ENCODE measurements around the gene ZNF148.

The ZNF148 gene

DNA sequence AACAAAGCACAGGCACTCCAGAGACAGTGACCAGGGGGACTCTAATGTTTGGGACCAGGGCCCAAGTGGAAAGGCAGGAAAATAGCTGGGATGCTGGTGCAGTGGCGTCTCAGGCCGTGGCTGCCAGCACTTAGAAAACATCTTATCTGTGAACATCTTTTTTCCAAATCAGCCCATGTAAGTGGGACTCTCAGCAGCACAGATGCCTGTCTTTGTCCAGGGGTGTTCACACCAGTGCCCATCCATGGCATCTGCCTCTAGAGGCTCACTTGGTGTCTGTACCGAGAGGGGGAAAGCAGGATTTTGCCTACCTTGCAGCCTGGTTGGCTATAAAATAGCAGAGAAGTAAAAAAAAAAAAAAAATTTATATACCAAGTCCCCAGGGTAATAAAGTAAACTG, 189.3 kb downstream of the ZNF148 start:
- H3K36me3 Mint-ChIP-seq (ENCODE audit: low read depth) = peaks cover 4% of the 10 kb centered on the region
- H3K27me3 Mint-ChIP-seq (ENCODE audit: low read depth, poor library complexity) = peaks cover 3% of the 10 kb centered on the region
- DNase-seq = no peak
- H3K9me3 Mint-ChIP-seq = no peaks in the 10 kb centered on the region
- no peak overlapping the region for H3K27ac Mint-ChIP-seq
- peaks cover 32% of the 10 kb centered on the region for H3K4me1 Mint-ChIP-seq
- no peak overlapping the region for H3K4me3 Mint-ChIP-seq
- TF ChIP-seq, protein P1, sequence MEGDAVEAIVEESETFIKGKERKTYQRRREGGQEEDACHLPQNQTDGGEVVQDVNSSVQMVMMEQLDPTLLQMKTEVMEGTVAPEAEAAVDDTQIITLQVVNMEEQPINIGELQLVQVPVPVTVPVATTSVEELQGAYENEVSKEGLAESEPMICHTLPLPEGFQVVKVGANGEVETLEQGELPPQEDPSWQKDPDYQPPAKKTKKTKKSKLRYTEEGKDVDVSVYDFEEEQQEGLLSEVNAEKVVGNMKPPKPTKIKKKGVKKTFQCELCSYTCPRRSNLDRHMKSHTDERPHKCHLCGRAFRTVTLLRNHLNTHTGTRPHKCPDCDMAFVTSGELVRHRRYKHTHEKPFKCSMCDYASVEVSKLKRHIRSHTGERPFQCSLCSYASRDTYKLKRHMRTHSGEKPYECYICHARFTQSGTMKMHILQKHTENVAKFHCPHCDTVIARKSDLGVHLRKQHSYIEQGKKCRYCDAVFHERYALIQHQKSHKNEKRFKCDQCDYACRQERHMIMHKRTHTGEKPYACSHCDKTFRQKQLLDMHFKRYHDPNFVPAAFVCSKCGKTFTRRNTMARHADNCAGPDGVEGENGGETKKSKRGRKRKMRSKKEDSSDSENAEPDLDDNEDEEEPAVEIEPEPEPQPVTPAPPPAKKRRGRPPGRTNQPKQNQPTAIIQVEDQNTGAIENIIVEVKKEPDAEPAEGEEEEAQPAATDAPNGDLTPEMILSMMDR (IDR thresholded peaks at IDR 0.05) = no peak

DNA sequence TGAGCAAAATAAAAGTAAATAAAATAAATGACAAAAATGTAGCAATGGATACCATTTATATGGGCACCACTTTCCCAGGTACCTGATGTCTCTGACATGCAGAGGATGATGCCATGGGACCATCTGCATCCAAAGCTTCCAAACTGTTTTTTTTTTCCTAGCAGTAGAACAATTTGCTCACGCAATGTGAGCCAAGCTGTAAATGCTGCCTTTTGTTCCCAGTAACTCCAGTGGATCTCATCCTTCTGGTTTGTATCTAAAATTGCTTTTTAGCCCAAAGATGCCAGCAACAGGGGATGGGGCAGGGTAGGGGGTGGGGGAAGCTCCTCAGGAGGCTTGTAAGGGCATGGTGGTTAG, 195.3 kb downstream of the ZNF148 start:
- H3K27me3 Mint-ChIP-seq (ENCODE audit: low read depth, poor library complexity) = peaks cover 3% of the 10 kb centered on the region
- H3K27ac Mint-ChIP-seq = no peak overlapping the region
- no peak overlapping the region for H3K4me3 Mint-ChIP-seq
- TF ChIP-seq, protein P1 (IDR thresholded peaks at IDR 0.05) = no peak
- no peaks in the 10 kb centered on the region for H3K36me3 Mint-ChIP-seq (ENCODE audit: low read depth)
- no peaks in the 10 kb centered on the region for H3K9me3 Mint-ChIP-seq
- no peaks in the 10 kb centered on the region for H3K4me1 Mint-ChIP-seq
- no peak for DNase-seq

DNA sequence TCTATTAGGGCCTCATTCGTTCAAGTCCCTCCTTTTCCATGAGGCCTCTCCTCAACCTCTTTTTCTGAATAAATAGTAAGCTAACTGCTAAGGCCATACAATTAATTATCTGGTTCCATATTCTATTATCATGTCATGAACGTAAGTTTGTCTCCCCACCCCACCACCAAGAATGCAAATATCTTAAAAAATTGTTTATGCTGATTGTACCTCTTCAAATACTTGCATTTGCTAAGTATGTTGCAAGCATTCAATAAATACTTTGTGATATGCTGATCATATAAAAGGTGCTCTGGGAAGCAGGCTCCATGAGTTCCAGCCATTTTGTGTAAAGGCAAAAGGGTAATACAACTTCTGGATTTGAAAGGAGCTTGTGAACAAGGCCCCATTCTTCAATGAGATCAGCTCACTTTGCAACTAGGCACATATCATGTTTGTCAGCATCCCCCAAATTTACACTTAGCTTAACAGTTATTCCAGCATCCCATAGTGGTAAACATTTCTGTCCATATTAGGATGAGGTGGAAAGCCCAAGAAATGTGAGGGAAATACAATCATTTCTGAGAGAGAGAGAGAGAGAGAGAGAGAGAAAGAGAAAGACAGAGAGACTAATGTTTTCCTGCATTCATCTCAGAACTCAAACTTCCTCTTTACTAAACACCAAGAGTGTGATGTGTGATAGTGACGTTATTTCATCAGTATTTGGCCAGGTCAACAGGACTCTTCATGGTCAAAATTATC, 195.8 kb downstream of the ZNF148 start:
- peaks cover 5% of the 10 kb centered on the region for H3K9me3 Mint-ChIP-seq
- H3K27me3 Mint-ChIP-seq (ENCODE audit: low read depth, poor library complexity) = peaks cover 3% of the 10 kb centered on the region
- no peak overlapping the region for H3K4me3 Mint-ChIP-seq
- no peaks in the 10 kb centered on the region for H3K4me1 Mint-ChIP-seq
- H3K36me3 Mint-ChIP-seq (ENCODE audit: low read depth) = no peaks in the 10 kb centered on the region
- H3K27ac Mint-ChIP-seq = no peak overlapping the region
- TF ChIP-seq, protein P1 (IDR thresholded peaks at IDR 0.05) = no peak
- no peak for DNase-seq

DNA sequence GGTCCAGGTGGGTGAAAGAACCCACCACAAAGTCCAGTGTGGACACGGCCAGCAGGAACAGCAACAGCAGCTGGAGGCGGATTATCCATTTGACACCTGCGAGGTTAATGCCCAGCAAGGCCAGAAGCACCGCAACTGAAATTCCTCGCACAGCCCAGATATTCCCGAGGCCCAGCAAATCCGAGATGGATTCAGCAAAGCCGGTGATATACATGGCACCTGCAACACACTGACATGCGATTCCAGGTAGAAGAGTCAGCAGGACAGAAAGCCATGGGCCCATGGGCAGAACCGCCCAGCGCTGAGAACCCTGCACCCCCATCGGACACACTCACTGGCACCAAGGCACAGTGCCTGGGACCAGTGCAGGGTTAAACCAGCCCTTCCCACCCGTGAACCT, 197.4 kb downstream of the ZNF148 start:
- Mint-ChIP-seq H3K27ac (no peak overlapping the region), H3K9me3 (peaks cover 18% of the 10 kb centered on the region), H3K4me1 (no peaks in the 10 kb centered on the region), H3K36me3 (ENCODE audit: low read depth) (peaks cover 15% of the 10 kb centered on the region), H3K4me3 (no peak overlapping the region), H3K27me3 (ENCODE audit: low read depth, poor library complexity) (no peaks in the 10 kb centered on the region)
- TF ChIP-seq, protein P1 (IDR thresholded peaks at IDR 0.05) = no peak
- no peak for DNase-seq
